ENCODE results near the gene UMODL1. TPM values are rescaled to one million over a fixed set of nuclear protein-coding genes. Genes with fewer than 3 reads are reported as not detected.

UMODL1 gene
- total RNA-seq, 6 experiments from 2014 or later, result 0.06 to 1.2 (median 0.75) TPM; not detected in 2

- Histone ChIP-seq H3K36me3 (no peaks in the 10 kb centered on the region), H3K27me3 (no peaks in the 10 kb centered on the region), H3K4me3 (no peak overlapping the region), H3K27ac (no peak overlapping the region), H3K9me3 (no peaks in the 10 kb centered on the region), H3K4me1 (no peaks in the 10 kb centered on the region)
- no peak for TF ChIP-seq CTCF (IDR thresholded peaks at IDR 0.05)
- TF ChIP-seq POLR2A (IDR thresholded peaks at IDR 0.05), result no peak
- WGBS (ENCODE audit: insufficient coverage, low coverage, low lambda C conversion rate, missing lambda C conversion rate), result 67% methylated on average over 9 of the region's 14 CpGs
- ATAC-seq, result no peak
- peak in 1 of 3 donors; percentile 37 for DNase-seq
- intact Hi-C loops (cut with DNase I), result no loop called here
Observed at GRCh38 chr21:42135386-42136052, 64.4 kb downstream of the UMODL1 start.

GRCh38 chr21:42137191-42137904, 66.2 kb downstream of the UMODL1 start:
- DNase-seq (peak in 1 of 3 donors; percentile 35), ATAC-seq (no peak)
- Histone ChIP-seq H3K9me3 (no peaks in the 10 kb centered on the region), H3K27me3 (no peaks in the 10 kb centered on the region), H3K27ac (no peak overlapping the region), H3K4me3 (no peak overlapping the region), H3K36me3 (no peaks in the 10 kb centered on the region), H3K4me1 (no peaks in the 10 kb centered on the region)
- TF ChIP-seq CTCF (IDR thresholded peaks at IDR 0.05) (no peak), POLR2A (IDR thresholded peaks at IDR 0.05) (no peak)
- intact Hi-C loops (cut with DNase I), result no loop called here
- 69% methylated on average over 11 of the region's 22 CpGs for WGBS (ENCODE audit: insufficient coverage, low coverage, low lambda C conversion rate, missing lambda C conversion rate)

- peak in 1 of 3 donors; percentile 37 for DNase-seq
- H3K9me3 ChIP-seq, result no peaks in the 10 kb centered on the region
- no peak overlapping the region for H3K4me3 ChIP-seq
- no peak overlapping the region for H3K27ac ChIP-seq
- peak in 2 of 4 donors; percentile 33 to 50 for ATAC-seq
- 49% methylated on average over 10 of the region's 11 CpGs for WGBS (ENCODE audit: insufficient coverage, low coverage, low lambda C conversion rate, missing lambda C conversion rate)
- TF ChIP-seq CTCF (IDR thresholded peaks at IDR 0.05) (no peak), POLR2A (IDR thresholded peaks at IDR 0.05) (no peak)
- intact Hi-C loops (cut with DNase I), result loop anchor here in 1 of 2 donors (10.0 kb wide), 1 partner anchor 304 kb away; no protein-coding TSS in a partner anchor
- no peaks in the 10 kb centered on the region for H3K4me1 ChIP-seq
- no peaks in the 10 kb centered on the region for H3K27me3 ChIP-seq
- no peaks in the 10 kb centered on the region for H3K36me3 ChIP-seq
Observed at GRCh38 chr21:42140196-42140934, 69.2 kb downstream of the UMODL1 start.

- ATAC-seq (no peak), DNase-seq (peak in 1 of 3 donors; percentile 43)
- intact Hi-C loops (cut with DNase I), result loop anchor here in 1 of 2 donors (10.0 kb wide), 1 partner anchor 303 kb away; no protein-coding TSS in a partner anchor
- Histone ChIP-seq H3K4me3 (no peak overlapping the region), H3K27ac (no peak overlapping the region), H3K9me3 (no peaks in the 10 kb centered on the region), H3K4me1 (no peaks in the 10 kb centered on the region), H3K36me3 (no peaks in the 10 kb centered on the region), H3K27me3 (no peaks in the 10 kb centered on the region)
- no peak for TF ChIP-seq POLR2A (IDR thresholded peaks at IDR 0.05)
- no peak for TF ChIP-seq CTCF (IDR thresholded peaks at IDR 0.05)
- 60% methylated on average over 8 of the region's 8 CpGs for WGBS (ENCODE audit: insufficient coverage, low coverage, low lambda C conversion rate, missing lambda C conversion rate)
Observed at GRCh38 chr21:42141643-42142042, 70.5 kb downstream of the UMODL1 start.
